Hematopoietic multipotent progenitor cell treated with erythropoietin and hydrocortisone succinate and interleukin-3 and kit ligand, for 6 days (in vitro differentiated cells): ENCODE results near the gene USP10.
"Not testable (repeated sequence)": the region's sequence is repeated elsewhere in the genome, so short reads cannot be mapped to it uniquely, and the experiment has no call there.

Experiments
- DNase-seq: peaks from one replicate; pipeline ENCODE4 v3.0.0-alpha.2; 2015

USP10 gene

DNA sequence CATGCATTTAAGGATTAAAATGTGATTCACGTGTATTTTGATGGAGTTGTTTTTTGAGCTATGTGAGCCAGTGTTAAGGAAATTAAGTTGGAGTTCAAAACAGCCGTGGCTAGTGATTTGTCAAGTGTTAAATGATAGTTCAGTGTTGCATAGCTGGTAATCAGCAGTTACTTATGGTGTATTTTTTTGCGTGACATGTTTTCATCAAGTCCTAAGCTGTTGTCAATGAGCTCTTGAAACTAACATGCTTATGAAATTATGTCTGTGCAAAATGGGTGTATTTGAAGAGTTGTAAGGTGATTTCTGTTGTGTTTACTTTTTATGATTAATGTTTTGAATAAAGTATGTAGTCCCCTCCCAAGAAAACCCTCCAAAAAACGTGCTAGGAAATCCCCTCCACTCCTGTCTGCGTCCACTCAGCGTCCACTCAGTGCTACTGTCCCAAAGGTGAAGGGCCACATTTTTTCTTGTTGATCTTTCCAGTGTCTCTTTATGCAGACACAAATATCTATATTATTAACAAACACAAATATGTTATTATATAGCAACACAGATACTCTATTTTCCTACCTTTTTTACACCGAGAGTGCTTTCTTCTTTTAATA lies 30.0 kb downstream of the USP10 start:
- peak; percentile 20 for DNase-seq

DNA sequence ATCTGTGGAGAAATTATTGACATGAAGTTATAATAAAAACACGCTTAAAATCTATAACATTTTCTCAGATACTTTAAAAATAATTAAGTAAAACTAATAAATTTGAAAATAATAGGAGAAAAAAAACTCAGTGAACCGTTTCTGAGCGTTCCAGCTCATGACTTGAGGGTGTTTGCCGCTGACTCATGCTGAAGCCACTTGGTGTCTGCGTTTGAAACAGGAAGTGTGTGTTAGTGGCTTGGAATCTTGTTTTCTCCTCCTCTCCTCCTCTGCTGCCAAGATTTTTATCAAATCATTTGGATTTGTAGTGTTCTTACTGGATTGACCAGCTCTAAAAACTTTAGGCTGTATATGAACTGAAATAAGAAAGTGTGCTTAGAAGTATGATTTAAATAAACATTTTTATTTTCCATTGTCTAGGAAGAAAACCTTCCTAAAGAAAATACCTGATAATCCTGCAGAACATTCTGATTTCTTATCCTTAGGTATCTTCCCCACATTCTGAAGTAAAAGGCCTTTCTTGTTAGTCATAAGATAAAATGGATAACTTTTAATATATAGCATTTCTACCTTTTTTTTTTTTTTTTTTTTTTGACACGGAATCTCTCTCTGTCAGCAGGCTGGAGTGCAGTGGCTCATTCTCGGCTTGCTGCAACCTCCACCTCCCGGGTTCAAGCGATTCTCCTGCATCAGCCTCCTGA lies 30.8 kb downstream of the USP10 start:
- peak; percentile 86 for DNase-seq

DNA sequence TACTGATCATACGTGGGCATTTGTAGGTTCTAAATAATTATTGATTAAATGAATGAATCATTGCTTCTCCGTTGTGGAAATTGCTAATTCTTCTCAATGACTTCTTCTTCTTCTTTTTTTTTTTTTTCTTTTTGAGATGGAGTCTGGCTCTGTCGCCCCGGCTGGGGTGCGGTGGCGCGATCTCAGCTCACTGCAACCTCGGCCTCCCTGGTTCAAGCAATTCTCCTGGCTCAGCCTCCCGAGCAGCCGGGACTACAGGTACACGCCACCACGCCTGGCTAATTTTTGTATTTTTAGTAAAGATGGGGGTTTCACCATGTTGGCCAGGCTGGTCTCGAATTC lies 32.5 kb downstream of the USP10 start:
- not testable (repeated sequence) for DNase-seq

DNA sequence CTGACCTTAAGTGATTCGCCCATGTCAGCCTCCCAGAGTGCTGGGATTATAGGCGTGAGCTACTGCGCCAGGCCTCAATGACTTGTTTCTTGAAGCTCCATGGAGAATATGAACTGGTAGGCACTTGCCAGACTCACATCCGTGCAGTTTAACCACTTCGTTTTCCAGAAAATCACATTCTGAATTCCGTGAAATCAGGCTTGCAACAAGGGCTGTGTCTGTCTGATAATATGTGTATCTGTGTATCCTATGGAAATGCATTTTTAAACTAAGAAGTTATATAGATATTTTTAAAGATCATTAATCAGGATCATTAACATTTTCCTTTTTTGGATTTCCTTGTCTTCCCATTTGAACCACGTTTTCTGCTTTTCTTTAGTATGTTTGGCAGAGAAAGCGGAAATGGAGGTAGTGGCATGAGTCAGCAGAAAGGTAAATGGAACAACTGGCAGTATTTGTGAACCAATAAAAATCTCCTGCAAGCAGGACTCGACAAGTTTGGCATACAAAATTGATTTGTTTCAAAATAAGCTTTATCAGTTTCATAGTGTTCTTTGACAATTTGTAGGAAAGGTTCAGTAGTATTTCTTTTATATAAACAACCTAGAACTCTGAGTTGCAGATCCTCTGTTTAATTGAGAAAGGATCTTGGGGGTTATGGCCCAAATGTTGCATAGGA lies 33.0 kb downstream of the USP10 start:
- DNase-seq: peak; percentile 73

DNA sequence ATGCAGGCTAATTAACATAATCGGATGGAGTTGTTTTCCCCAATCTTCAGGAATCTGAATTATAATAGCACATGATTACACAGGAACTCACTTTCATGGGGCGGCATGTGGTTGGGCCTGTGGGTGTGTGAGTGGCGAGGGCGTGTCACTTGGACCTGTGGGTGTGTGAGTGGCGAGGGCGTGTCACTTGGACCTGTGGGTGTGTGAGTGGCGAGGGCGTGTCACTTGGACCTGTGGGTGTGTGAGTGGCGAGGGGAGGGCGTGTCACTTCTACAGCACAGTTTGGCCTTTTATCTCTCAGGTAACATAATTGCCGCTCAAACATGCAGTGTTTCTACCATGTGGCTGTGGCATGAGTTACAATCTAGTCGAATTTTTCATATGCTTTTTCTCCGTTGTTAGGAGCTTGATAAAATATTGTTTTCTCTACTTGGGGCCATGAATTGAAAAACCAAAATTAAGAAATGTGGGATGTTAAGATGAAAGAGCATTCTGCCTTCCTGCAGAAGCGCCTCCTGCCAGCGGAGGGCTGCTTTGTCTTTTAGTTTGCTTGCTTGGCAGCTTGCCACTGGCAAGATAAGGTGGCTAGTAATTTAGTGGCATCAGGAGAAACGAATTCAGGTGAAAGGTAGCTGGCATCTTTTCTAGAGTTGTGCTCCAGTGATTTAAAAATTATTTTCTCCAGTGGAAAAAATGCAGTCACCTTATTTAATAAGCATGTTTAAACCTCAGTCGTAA lies 36.2 kb downstream of the USP10 start:
- DNase-seq: peak; percentile 79

DNA sequence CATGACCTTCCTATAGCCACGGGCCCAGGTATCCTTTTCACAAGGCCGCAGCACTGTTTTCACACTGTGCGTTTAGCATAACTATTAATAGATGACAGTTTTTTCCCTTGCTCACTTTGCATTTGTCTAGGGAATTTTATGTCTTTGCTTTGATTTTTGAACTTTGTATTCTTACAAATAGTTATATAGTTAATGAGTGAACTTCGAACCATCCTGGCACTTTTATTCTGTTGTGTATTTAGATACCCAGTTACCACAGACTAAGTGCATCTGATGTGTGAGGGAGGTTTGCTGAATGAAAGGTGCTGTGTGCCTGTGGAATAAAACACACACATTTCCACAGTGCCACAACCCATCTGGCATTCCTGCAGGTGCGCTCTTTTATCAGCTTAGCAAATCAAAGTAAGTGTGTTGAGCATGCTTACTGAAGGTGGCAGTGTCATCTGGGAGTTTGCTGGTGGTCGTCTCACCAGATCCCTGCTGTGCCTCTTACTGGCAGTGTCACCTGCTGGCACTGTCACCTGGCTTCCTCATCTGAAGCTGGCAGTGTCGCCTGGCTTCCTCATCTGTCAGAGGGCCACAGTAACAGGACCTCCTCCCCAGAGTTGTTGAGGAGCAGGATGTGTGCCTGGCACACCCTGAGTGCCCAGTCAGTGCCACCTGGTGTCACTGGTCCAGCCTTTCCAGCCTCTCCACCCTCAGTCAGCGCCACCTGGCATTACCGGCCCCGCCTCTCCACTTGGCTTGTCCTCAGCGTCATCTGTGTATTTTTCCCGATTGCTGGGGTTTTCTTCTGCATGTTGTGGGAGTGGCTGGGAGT lies 37.6 kb downstream of the USP10 start:
- no peak for DNase-seq

DNA sequence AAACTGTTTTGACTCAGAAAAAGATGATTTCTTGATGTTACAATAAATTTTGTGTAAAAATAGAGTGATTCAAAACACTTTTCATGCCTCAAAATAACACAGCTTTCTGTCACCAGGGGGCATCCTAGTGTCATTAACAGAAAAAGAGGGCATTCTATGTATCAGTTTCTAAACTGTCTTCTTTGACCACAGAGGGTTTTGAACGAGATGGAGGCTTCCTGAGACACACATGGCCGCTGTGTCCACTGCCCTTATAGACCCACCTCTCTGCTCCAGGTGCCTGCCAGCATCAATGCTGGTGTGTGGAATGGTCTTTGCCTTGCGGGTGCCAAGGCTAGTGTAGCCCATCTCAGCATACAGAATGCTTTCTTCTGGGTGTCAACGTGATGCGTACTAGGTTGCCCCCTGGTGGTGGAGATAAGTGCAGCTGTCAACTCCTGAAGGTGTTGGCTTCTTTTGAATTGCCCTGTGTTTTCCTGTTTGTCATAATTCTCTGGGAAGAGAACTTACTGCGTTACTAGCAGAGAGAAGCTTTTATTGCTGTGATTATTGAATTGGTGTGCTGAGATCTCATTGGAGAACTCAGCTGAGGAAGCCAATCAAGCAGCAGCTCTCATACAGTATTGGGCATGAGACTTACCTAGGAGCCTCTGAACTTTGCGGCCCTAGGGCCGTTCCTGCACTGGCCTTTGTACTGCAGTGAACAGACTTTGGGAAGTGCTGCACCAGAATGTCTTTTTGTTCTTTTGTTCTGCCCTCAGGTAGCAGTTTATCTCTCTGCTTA lies 38.6 kb downstream of the USP10 start:
- peak; percentile 94 for DNase-seq

DNA sequence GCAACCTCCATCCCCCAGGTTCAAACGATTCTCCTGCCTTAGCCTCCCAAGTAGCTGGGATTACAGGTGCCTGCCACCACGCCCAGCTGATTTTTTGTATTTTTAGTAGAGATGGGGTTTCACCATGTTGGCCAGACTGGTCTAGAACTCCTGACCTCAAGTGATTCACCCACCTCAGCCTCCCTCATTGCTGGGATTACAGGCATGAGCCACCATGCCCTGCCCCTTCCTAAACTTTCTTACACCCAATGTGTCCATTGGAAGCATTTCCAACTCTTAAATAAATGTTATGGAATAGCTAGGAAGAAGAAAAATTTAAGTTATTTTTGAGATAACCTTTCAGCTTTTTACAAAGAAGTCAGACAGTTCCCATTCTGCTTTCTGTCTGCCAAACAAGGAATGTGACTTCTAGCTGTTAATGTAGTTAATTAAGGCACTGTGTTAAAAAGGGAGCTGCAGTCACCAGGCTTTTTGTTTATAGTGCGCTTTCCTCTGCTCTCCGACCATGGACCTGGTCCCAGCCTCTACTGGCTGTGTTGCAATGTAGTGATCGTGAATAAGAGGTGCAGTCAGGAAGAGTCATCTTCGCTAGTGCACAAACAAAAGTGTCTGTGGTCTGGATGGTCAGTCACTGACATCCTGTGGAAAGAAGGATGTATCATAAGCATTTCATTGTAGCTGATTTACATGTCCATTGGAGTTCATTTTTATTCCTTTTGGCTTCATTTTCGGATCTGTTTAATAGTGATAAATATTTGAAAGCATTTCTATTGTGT lies 39.7 kb downstream of the USP10 start:
- DNase-seq: no peak

DNA sequence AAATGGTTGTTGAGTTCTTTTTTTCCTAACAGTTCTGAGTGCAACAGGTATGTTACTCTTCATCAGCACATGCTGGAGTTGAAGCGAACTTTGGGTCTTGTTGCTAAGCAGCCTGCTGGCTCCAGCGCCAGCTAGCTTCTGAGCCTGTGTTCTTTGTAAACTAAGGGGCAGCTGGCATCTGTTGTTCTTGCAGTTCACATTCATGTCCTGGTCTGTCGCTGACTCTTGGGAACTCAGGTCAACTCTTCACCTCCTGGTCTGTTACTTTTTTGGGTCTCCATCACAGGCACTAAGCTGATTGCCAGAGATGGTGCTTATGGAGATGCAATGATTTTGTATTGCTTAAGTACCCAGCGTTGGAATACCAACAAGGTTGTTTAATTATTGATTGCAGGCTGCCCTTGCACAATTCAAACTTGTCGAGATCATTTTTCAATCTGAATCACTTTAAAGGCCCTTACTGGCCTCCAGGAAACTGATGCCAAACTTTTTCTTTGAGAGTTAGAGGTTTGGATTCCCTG lies 40.9 kb downstream of the USP10 start:
- DNase-seq: no peak

DNA sequence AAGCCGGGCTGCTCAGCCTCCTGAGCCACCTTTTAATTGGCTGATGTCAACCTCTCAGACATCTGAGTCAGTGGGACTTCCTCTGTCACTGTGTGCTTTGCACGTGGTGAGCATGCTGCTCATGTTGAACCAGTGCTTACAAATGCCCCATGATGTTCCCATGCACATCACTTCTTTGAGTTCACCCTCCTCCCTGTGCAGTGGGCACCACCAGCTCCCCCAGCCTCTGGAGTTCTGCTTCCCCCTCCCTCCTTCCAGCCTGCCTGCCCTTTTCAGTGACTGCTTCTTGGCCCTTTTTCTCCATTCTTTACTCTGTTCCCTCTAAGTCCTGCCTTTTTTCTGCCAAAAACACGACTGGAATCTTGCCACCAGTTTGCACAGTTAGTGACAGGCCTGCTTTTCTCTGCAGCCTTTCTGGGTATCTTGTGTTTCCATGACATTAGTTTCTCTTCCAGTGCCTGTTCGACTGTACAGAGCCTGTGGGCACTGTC lies 41.6 kb downstream of the USP10 start:
- DNase-seq: no peak

DNA sequence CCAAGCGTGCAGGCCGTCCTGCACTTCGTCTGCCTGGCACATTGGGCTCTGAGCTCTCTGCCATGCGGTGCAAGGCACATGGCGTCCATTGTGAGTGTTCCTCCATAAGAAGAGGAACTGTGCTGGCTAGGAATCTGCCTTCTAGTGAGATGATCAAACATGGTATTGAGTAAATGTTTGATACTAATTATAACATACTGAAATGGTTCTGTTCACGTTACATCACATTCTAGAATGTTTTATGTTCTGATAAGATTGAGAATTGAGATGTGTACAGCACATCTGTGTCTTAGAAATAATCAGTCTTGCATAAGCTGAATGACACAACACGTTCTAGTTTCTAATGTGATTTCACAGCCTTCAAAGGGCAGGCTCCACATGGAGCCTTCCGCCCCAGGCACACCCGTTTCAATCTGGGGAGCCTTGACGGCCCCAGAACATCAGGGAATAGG lies 42.9 kb downstream of the USP10 start:
- DNase-seq: peak; percentile 62

DNA sequence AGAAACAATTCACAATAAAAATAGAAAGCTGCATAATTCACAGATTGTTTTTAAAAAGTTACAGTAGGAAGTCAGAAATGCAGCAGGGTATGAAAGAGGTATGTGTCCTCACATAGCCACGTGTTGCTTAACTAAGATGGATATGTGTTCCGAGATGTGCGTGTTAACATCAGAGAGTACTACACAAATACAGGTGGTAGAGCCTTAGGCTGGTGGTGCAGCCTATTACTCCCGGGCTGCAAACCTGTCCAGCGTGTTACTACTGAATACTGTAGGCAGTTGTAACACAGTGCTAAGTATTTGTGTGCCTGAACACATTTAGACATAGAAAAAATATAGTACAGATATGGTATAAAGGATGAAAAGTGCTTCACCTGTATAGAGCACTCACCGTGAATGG lies 46.4 kb downstream of the USP10 start:
- DNase-seq: no peak

DNA sequence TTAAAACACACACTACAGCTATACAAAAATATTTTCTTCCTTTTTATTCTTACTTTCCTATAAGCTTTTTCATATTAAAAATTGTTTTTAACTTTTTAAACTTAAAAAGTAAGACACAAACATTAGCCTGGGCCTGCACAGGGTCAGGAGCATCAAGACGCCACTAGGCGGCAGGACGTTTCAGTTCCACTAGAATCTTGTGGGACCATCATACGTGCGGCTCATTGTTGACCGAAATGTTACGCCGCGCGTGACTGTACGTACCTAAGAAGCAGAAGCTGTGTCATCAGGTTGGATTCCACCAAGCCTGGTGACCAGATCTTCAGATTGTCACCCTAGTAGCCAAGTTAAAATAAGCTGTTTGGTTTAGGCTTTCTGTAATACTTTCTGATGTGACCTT lies 47.1 kb downstream of the USP10 start:
- DNase-seq: peak; percentile 45

DNA sequence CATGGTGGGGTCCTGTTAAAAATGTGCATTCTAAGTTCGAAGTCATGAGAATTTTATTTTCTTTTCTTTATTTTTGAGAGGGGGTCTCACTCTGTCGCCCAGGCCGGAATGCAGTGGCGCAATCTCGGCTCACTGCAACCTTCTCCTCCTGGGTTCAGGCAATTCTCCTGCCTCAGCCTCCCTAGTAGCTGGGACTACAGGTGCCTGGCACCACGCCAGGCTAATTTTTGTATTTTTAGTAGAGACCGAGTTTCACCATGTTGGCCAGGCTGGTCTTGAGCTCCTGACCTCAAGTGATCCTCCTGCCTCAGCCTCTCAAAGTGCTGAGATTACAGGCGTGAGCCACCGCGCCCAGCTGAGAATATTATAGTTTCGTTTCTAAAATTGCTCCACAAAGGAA lies 48.4 kb downstream of the USP10 start:
- DNase-seq: not testable (repeated sequence)

DNA sequence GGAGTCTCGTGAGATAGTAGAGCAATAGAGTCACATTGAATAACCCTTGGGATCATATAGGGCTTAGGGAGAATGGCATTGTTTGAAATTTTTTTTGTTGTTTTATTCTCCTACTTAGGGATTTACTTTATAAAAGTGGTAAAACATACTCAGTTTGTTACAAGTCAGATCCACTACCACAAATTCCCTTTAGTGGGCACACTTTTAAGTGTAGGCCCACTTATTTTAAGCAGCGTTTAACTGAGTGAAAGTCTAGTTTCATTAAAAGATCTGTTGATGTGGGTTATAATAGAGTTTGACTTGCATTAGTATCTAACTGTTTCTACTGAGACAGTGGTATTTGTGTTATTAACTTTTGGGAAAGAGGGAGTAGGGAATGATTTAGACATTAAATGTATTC lies 49.3 kb downstream of the USP10 start:
- DNase-seq: no peak

DNA sequence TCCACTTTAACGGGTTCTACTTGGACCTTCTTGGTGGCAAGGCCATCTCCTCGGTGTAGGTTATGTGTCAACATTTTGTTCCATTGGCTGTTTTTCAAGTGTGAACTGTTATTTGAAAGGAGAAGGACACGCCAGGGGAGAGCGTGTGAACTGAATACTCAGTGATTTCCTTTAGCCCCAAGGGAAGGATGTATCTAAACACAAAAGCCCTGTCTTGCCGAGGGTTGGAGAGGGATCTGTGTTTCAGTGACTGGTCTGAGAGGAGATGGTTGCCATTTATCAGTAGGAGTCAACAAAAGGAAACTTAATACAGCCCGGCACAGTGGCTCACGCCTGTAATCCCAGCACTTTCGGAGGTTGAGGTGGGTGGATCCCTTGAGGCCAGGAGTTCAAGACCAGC lies 50.0 kb downstream of the USP10 start:
- DNase-seq: no peak

DNA sequence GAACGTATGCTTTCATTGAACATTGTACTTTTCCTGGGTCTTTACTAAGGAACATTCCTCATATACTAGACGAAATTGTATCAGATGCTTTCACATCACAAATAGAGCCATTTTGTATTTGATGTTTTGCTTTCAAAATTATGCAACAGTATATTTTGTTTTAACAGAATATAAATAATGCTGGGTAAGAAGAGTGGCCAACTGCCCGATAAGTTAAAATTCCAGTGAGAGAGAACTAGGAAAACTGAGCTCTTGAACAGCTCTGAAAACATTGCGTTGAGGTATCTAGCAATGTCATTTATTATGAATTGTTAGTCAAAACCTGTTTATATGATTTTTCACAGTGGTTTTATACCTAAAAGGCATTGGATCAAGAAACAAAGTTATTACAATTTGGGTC lies 50.8 kb downstream of the USP10 start:
- no peak for DNase-seq

DNA sequence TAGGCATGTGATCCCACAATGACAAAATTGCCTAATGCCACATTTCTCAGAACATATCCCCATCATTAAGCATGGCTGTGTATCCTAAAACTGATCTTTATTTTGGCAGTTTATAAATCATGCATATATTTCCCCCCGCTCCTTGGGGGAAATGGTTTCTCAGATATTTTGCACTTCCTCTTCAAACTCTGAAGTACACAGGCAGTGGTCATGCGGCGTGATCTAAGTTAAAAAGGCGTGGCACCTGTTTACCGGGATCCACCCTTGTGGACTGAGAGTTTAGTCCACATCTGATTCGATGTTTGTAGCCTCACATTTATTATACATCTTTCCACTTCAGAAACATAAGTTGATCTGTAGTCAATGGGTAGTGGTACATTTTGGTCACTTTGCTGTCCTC lies 51.4 kb downstream of the USP10 start:
- peak; percentile 68 for DNase-seq

DNA sequence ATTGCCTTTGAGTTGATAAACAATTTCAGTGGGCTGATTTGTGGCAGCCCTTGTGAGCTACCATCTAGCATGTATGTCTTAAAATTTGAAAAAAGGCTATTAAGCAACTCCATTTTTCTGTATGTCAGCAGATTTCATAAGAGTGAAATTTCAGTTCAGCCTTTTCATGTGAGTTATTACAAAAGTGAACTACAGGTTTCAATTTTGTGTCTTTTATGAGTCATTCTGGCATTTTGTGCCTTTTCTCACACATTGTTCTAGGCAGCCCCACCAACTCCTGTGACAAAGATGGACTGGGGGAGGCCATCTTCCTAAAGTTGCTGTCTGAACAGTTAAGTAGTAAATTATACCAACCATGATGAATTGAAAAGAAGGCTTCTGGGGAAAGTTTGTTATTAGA lies 52.1 kb downstream of the USP10 start:
- DNase-seq: peak; percentile 34

DNA sequence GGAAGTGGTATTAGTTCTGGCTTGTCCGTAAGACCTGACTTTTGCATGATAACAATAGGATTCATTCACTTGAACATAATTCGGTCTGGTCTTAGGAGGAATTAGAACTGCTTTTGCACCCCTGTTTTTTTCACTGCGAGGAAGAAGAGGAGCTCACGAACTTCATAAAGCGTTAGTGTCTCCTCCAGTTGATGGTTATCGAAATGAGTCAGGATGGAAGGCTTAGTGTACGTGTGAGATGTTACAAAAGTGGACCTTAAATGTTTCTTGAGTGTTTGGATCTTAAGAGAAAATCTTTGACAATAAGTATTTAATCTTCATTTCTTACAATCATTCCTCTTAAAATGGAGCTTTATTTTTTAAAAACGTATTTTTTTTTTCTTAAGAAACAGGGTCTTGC lies 52.8 kb downstream of the USP10 start:
- no peak for DNase-seq
